IPS-18a (cell line): ENCODE results near the gene C4B.
"Not testable (repeated sequence)": the region's sequence is repeated elsewhere in the genome, so short reads cannot be mapped to it uniquely, and the experiment has no call there.

Experiments
- H3K27ac ChIP-seq: one replicate; pipeline ENCODE4 v1.5.1; 2013; ENCODE audit warnings: low read length
- H3K27me3 ChIP-seq: one replicate; pipeline ENCODE4 v1.6.1; 2013; ENCODE audit warnings: mild to moderate bottlenecking, low read length; ENCODE audit not compliant: control insufficient read depth, insufficient read depth
- H3K36me3 ChIP-seq: one replicate; pipeline ENCODE4 v1.6.1; 2013; ENCODE audit warnings: low read depth, low read length; ENCODE audit not compliant: control insufficient read depth
- H3K4me1 ChIP-seq: one replicate; pipeline ENCODE4 v1.6.1; 2013; ENCODE audit warnings: low read depth, low read length; ENCODE audit not compliant: control insufficient read depth
- H3K4me3 ChIP-seq: one replicate; pipeline ENCODE4 v1.5.1; 2013; ENCODE audit warnings: low read length
- H3K9ac ChIP-seq: one replicate; pipeline ENCODE4 v1.6.1; 2013; ENCODE audit warnings: mild to moderate bottlenecking, low read length, moderate library complexity
- H3K9me3 ChIP-seq: one replicate; pipeline ENCODE4 v1.6.1; 2013; ENCODE audit warnings: low read depth, low read length; ENCODE audit not compliant: control insufficient read depth

C4B gene

GRCh38 chr6:31971993-31972708, 42.4 kb upstream of the C4B start, which contains the start of gene DXO:
TSS of gene DXO (minus strand) at chr6:31972138. CDS start at chr6:31971675, 463 bp downstream.
- Histone ChIP-seq H3K27ac (peak within 1 kb of the TSS; percentile 89), H3K9ac (peak within 1 kb of the TSS; percentile 59), H3K27me3 (no peaks in the 10 kb centered on the region), H3K4me3 (peak within 1 kb of the TSS; percentile 91), H3K36me3 (peaks cover 21% of the 10 kb centered on the region), H3K4me1 (peaks cover 5% of the 10 kb centered on the region), H3K9me3 (no peaks in the 10 kb centered on the region)

GRCh38 chr6:31972709-31973350, 41.8 kb upstream of the C4B start:
- H3K27me3 ChIP-seq, result no peaks in the 10 kb centered on the region
- peak overlapping the region; percentile 89 for H3K27ac ChIP-seq
- H3K4me1 ChIP-seq, result peaks cover 5% of the 10 kb centered on the region
- H3K4me3 ChIP-seq, result peak overlapping the region; percentile 91
- peak overlapping the region; percentile 59 for H3K9ac ChIP-seq
- H3K9me3 ChIP-seq, result no peaks in the 10 kb centered on the region
- H3K36me3 ChIP-seq, result peaks cover 16% of the 10 kb centered on the region

- H3K9me3 ChIP-seq, H3K9ac ChIP-seq, H3K27me3 ChIP-seq, H3K36me3 ChIP-seq, H3K4me1 ChIP-seq, H3K27ac ChIP-seq, H3K4me3 ChIP-seq: not testable (repeated sequence)
These were observed 38.5 kb upstream of the C4B start for GRCh38 chr6:31976065-31976464.

GRCh38 chr6:31977816-31978431, 36.7 kb upstream of the C4B start:
- no peak overlapping the region for H3K27ac ChIP-seq
- H3K9ac ChIP-seq, result no peak overlapping the region

GRCh38 chr6:31978831-31979230, 35.8 kb upstream of the C4B start:
- Histone ChIP-seq H3K27ac (no peak overlapping the region), H3K9me3 (no peaks in the 10 kb centered on the region), H3K36me3 (peaks cover 8% of the 10 kb centered on the region), H3K4me1 (no peaks in the 10 kb centered on the region), H3K27me3 (no peaks in the 10 kb centered on the region), H3K4me3 (no peak overlapping the region), H3K9ac (no peak overlapping the region)

More at GRCh38 chr6:31977816-31978431, 36.7 kb upstream of the C4B start:
- H3K27me3 ChIP-seq, result no peaks in the 10 kb centered on the region
- H3K4me3 ChIP-seq, result no peak overlapping the region
- H3K36me3 ChIP-seq, result peaks cover 8% of the 10 kb centered on the region
- peaks cover 3% of the 10 kb centered on the region for H3K4me1 ChIP-seq
- no peaks in the 10 kb centered on the region for H3K9me3 ChIP-seq

- H3K4me1 ChIP-seq, result no peaks in the 10 kb centered on the region
- no peaks in the 10 kb centered on the region for H3K27me3 ChIP-seq
- no peaks in the 10 kb centered on the region for H3K9me3 ChIP-seq
- peaks cover 8% of the 10 kb centered on the region for H3K36me3 ChIP-seq
- H3K27ac ChIP-seq, result no peak overlapping the region
- no peak overlapping the region for H3K4me3 ChIP-seq
- H3K9ac ChIP-seq, result no peak overlapping the region
These were observed 35.2 kb upstream of the C4B start for GRCh38 chr6:31979238-31979898.

- H3K27me3 ChIP-seq, H3K36me3 ChIP-seq, H3K9me3 ChIP-seq, H3K27ac ChIP-seq, H3K9ac ChIP-seq, H3K4me3 ChIP-seq, H3K4me1 ChIP-seq: not testable (repeated sequence)
These were observed 34.3 kb upstream of the C4B start for GRCh38 chr6:31980195-31980876.

- not testable (repeated sequence) for H3K36me3 ChIP-seq, H3K27me3 ChIP-seq, H3K27ac ChIP-seq, H3K4me3 ChIP-seq, H3K9ac ChIP-seq, H3K9me3 ChIP-seq, H3K4me1 ChIP-seq
These were observed 33.6 kb upstream of the C4B start for GRCh38 chr6:31980998-31981397.

GRCh38 chr6:31981744-31982143, 32.9 kb upstream of the C4B start, which contains the start of gene C4A:
TSS of gene C4A (plus strand) at chr6:31982057. CDS start at chr6:31982108, 51 bp downstream.
- H3K4me3 ChIP-seq, H3K36me3 ChIP-seq, H3K9ac ChIP-seq, H3K27me3 ChIP-seq, H3K9me3 ChIP-seq, H3K27ac ChIP-seq, H3K4me1 ChIP-seq: not testable (repeated sequence)

- H3K9me3 ChIP-seq, H3K9ac ChIP-seq, H3K36me3 ChIP-seq, H3K4me1 ChIP-seq, H3K4me3 ChIP-seq, H3K27ac ChIP-seq, H3K27me3 ChIP-seq: not testable (repeated sequence)
These were observed 25.2 kb upstream of the C4B start for GRCh38 chr6:31989363-31989762.

GRCh38 chr6:31994421-31994820, 20.2 kb upstream of the C4B start:
- H3K27ac ChIP-seq, H3K9me3 ChIP-seq, H3K27me3 ChIP-seq, H3K4me1 ChIP-seq, H3K36me3 ChIP-seq, H3K4me3 ChIP-seq, H3K9ac ChIP-seq: not testable (repeated sequence)
